ENCODE measurements around the gene TMEM54.

GRCh38 chr1:32919811-32920733, 18.9 kb upstream of the TMEM54 start:
- TF ChIP-seq PML (IDR thresholded peaks at IDR 0.05; ENCODE audit: low read length) (no peak), ATF3 (IDR thresholded peaks at IDR 0.05; ENCODE audit: borderline replicate concordance, extremely low read depth, low read depth, low read length) (no peak), CTCF (IDR thresholded peaks at IDR 0.05 in 2 of 3, conservative IDR thresholded peaks at IDR 0.05 in 1 of 3; ENCODE audit: control insufficient read depth in 2 of 3, extremely low read depth in 1 of 3, insufficient read depth in 1 of 3, low read depth in 3 of 3, low read length in 3 of 3) (no peak), NFYB (IDR thresholded peaks at IDR 0.05; ENCODE audit: insufficient read depth, low read depth, low read length) (no peak), RELB (IDR thresholded peaks at IDR 0.05; ENCODE audit: low read depth) (no peak), TAF1 (IDR thresholded peaks at IDR 0.05; ENCODE audit: borderline replicate concordance, low read depth, low read length) (no peak), JUND (IDR thresholded peaks at IDR 0.05; ENCODE audit: low read depth, low read length) (no peak), ZBTB33 (IDR thresholded peaks at IDR 0.05) (no peak), PBX3 (IDR thresholded peaks at IDR 0.05; ENCODE audit: insufficient replicate concordance, low read depth, low read length) (no peak), POLR2A (IDR thresholded peaks at IDR 0.05; ENCODE audit: low read depth, low read length) (no peak), MTA3 (IDR thresholded peaks at IDR 0.05; ENCODE audit: borderline replicate concordance, low read length) (no peak), TARDBP (IDR thresholded peaks at IDR 0.05; ENCODE audit: borderline replicate concordance) (no peak)

All from GM12878 (cell line).